Keratinocyte (primary cell): ENCODE results near the gene PUS1. TPM values are rescaled to one million over a fixed set of nuclear protein-coding genes. Genes with fewer than 3 reads are reported as not detected.
A peak's percentile ranks its signal among the peaks of the same experiment; 100 is the strongest.
"Not testable (repeated sequence)": the region's sequence is repeated elsewhere in the genome, so short reads cannot be mapped to it uniquely, and the experiment has no call there.

Experiments used
- DNase-seq: peaks from one replicate; pipeline ENCODE4 v3.0.0-alpha.2; 2011; ENCODE audit warnings: low read depth, missing footprints, low spot score
- FAIRE-seq: peaks from 2 replicates; lab custom pipeline; 2011; peaks lifted over from hg19 to GRCh38; lab: Jason Lieb, UNC
- H2AFZ ChIP-seq: 2 replicates; pipeline ENCODE4 v1.6.0; 2012; ENCODE audit warnings: low read length, control low read depth, inconsistent platforms; ENCODE audit not compliant: control insufficient read depth
- H3K27ac ChIP-seq: 2 replicates; pipeline ENCODE4 v1.5.1; 2011; ENCODE audit warnings: low read length; ENCODE audit not compliant: control insufficient read depth, insufficient read depth
- H3K27me3 ChIP-seq: 3 replicates; pipeline ENCODE4 v1.6.0; 2011; ENCODE audit warnings: low read length; ENCODE audit not compliant: control insufficient read depth, insufficient read depth; ENCODE audit errors: extremely low read depth
- H3K36me3 ChIP-seq, 2 experiments: 2 replicates in 1 of 2; 3 replicates in 1 of 2; pipeline ENCODE4 v1.5.1; 2011; ENCODE audit warnings: low read length in 2 of 2, mild to moderate bottlenecking in 1 of 2; ENCODE audit not compliant: control insufficient read depth in 2 of 2, insufficient read depth in 2 of 2; ENCODE audit errors: extremely low read depth in 1 of 2
- H3K4me1 ChIP-seq: 3 replicates; pipeline ENCODE4 v1.5.1; 2011; ENCODE audit warnings: low read length; ENCODE audit not compliant: control insufficient read depth, insufficient read depth; ENCODE audit errors: extremely low read depth
- H3K4me2 ChIP-seq: 3 replicates; pipeline ENCODE4 v1.6.0; 2011; ENCODE audit warnings: low read depth, low read length; ENCODE audit not compliant: control insufficient read depth, insufficient read depth; ENCODE audit errors: extremely low read depth
- H3K4me3 ChIP-seq, 3 experiments: fragments of 200-600 bp in 1 of 3; sonication (generic) in 1 of 3; 2 replicates in 2 of 3; 3 replicates in 1 of 3; pipeline ENCODE4 v1.5.1; 2011 to 2016; ENCODE audit warnings: low read length in 3 of 3, mild to moderate bottlenecking in 3 of 3, control low read depth in 2 of 3, inconsistent platforms in 1 of 3, low read depth in 1 of 3, mixed read lengths in 1 of 3, mixed run types in 1 of 3, moderate library complexity in 1 of 3; ENCODE audit not compliant: control insufficient read depth in 2 of 3, insufficient read depth in 2 of 3; ENCODE audit errors: extremely low read depth in 1 of 3
- H3K79me2 ChIP-seq: 2 replicates; pipeline ENCODE4 v1.6.0; 2012; ENCODE audit warnings: low read length; ENCODE audit not compliant: control insufficient read depth, insufficient read depth
- H3K9ac ChIP-seq: 3 replicates; pipeline ENCODE4 v1.6.0; 2011; ENCODE audit warnings: low read length; ENCODE audit not compliant: control insufficient read depth, insufficient read depth; ENCODE audit errors: extremely low read depth
- H3K9me1 ChIP-seq: 3 replicates; pipeline ENCODE4 v1.6.0; 2011; ENCODE audit warnings: low read length; ENCODE audit not compliant: control insufficient read depth, insufficient read depth; ENCODE audit errors: extremely low read depth
- H3K9me3 ChIP-seq: 2 replicates; pipeline ENCODE4 v1.5.1; 2012; ENCODE audit warnings: low read depth, low read length; ENCODE audit not compliant: control insufficient read depth
- H4K20me1 ChIP-seq: 3 replicates; pipeline ENCODE4 v1.6.0; 2011; ENCODE audit warnings: low read length; ENCODE audit not compliant: control insufficient read depth, insufficient read depth; ENCODE audit errors: extremely low read depth
- EZH2 ChIP-seq: IDR thresholded peaks from one replicate; pipeline ENCODE4 v1.6.1; 2012; ENCODE audit warnings: inconsistent platforms, mild to moderate bottlenecking, low read length, moderate library complexity
- dilution Hi-C: fragments of 300-500 bp; cut with MboI; formaldehyde crosslinking; loops from one replicate; pipeline ENCODE4 v1.7.0; 2020; ENCODE audit warnings: low sequenced_read_pairs; ENCODE audit not compliant: extremely low pct_ligation_motif_present
- polyA plus RNA-seq, 5 experiments: library from polyadenylated mRNA; depleted of rRNA in 3 of 5; stranded (reverse) in 3 of 5; stranded (forward) in 1 of 5; unstranded in 1 of 5; fragments of >200 nt; gene quantifications; 1 replicate in 1 of 5; 2 replicates in 3 of 5; 3 replicates in 1 of 5; pipeline versions ENCODE4 v1.2.1 to v1.2.3, GENCODE V29; 2011 to 2012; ENCODE audit warnings: missing spikeins in 2 of 5, low read depth in 1 of 5, low replicate concordance in 1 of 5
- TF ChIP-seq, protein P1 (sequence below), 3 experiments: IDR thresholded peaks in 1 of 3; conservative IDR thresholded peaks in 1 of 3; optimal IDR thresholded peaks in 1 of 3; 2 replicates in 2 of 3; 3 replicates in 1 of 3; pipeline versions ENCODE3 to v1.5.1; 2011; ENCODE audit warnings: low read length in 3 of 3, mild to moderate bottlenecking in 3 of 3, moderate library complexity in 2 of 3, control low read depth in 1 of 3, inconsistent platforms in 1 of 3; ENCODE audit not compliant: insufficient read depth in 2 of 3; ENCODE audit errors: extremely low read depth in 1 of 3

PUS1 gene
- polyA plus RNA-seq, 1 donor (not counting 4 experiments of a cell fraction or from before 2014, with no cell fraction given): 25.8 TPM

DNA sequence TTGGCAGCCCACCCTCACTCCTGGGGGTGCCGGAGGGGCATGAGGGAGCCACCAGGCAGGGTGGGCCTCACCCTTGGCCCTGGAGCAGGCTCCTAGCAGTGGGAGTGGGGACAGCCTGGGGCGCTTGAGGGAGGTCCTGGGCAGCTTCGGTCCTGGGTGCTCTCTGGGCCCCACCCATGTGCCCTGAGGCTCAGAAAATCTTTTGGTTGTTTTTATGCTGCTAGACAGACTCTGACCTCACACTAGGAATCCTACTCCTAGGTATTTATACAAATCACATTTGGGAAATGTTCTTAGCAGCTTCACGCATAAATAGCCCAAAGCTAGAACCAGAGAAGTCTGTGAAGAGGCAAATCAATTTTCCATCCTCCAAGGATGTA, 45.6 kb upstream of the PUS1 start:
- no peak overlapping the region for H3K9ac ChIP-seq
- no peaks in the 10 kb centered on the region for H3K36me3 ChIP-seq
- no peak overlapping the region for H3K4me3 ChIP-seq
- no peaks in the 10 kb centered on the region for H3K27me3 ChIP-seq
- peaks cover 10% of the 10 kb centered on the region for H3K4me1 ChIP-seq
- peak overlapping the region; percentile 49 for H2AFZ ChIP-seq
- FAIRE-seq (peak; percentile 51), DNase-seq (no peak)
- H3K27ac ChIP-seq: no peak overlapping the region
- H3K4me2 ChIP-seq: peak overlapping the region; percentile 45
- H3K9me1 ChIP-seq: no peaks in the 10 kb centered on the region
- dilution Hi-C loops: no loop called here
- H3K9me3 ChIP-seq: no peaks in the 10 kb centered on the region
- H3K79me2 ChIP-seq: no peaks in the 10 kb centered on the region
- H4K20me1 ChIP-seq: no peaks in the 10 kb centered on the region
- no peak for TF ChIP-seq EZH2
- TF ChIP-seq, protein P1, sequence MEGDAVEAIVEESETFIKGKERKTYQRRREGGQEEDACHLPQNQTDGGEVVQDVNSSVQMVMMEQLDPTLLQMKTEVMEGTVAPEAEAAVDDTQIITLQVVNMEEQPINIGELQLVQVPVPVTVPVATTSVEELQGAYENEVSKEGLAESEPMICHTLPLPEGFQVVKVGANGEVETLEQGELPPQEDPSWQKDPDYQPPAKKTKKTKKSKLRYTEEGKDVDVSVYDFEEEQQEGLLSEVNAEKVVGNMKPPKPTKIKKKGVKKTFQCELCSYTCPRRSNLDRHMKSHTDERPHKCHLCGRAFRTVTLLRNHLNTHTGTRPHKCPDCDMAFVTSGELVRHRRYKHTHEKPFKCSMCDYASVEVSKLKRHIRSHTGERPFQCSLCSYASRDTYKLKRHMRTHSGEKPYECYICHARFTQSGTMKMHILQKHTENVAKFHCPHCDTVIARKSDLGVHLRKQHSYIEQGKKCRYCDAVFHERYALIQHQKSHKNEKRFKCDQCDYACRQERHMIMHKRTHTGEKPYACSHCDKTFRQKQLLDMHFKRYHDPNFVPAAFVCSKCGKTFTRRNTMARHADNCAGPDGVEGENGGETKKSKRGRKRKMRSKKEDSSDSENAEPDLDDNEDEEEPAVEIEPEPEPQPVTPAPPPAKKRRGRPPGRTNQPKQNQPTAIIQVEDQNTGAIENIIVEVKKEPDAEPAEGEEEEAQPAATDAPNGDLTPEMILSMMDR (optimal IDR thresholded peaks at IDR 0.05 in 1 of 3, IDR thresholded peaks at IDR 0.05 in 1 of 3, conservative IDR thresholded peaks at IDR 0.05 in 1 of 3; ENCODE audit: extremely low read depth in 1 of 3, insufficient read depth in 2 of 3, low read length in 3 of 3): no peak

- H3K79me2 ChIP-seq, H2AFZ ChIP-seq, H3K9me3 ChIP-seq, H3K4me1 ChIP-seq, FAIRE-seq, DNase-seq, H4K20me1 ChIP-seq, H3K9ac ChIP-seq, dilution Hi-C loops, H3K27me3 ChIP-seq, H3K36me3 ChIP-seq, H3K4me3 ChIP-seq, H3K4me2 ChIP-seq, H3K27ac ChIP-seq, H3K9me1 ChIP-seq: not testable (repeated sequence)
These were observed 44.0 kb upstream of the PUS1 start for GRCh38 chr12:131885076-131885475.

DNA sequence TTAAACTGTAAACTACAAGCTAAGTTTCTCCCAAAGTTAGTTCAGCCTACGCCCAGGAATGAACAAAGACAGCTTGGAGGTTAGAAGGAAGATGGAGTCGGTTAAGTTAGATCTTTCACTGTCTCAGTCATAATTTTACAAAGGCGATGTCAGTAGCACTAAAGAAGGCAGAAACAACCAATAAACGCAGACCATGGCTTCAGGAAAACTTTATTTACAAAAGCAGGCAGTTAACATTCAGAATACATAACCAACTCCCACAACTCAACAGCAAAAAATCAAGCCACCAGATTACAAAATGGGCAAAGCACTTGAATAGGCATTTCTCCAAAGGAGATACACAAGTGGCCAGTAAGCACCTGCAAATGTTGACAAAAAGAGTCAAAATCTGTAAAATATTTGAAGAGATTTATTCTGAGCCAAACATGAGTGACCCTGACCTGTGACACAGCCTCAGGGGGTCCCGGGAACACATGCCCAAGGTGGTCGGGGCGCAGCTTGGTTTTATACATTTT, 43.5 kb upstream of the PUS1 start:
- Histone ChIP-seq H2AFZ (no peak overlapping the region), H3K27me3 (no peaks in the 10 kb centered on the region), H3K4me2 (no peak overlapping the region), H4K20me1 (no peaks in the 10 kb centered on the region), H3K4me1 (peaks cover 10% of the 10 kb centered on the region), H3K9me3 (no peaks in the 10 kb centered on the region), H3K79me2 (no peaks in the 10 kb centered on the region), H3K27ac (no peak overlapping the region), H3K36me3 (no peaks in the 10 kb centered on the region), H3K9me1 (no peaks in the 10 kb centered on the region), H3K9ac (no peak overlapping the region), H3K4me3 (no peak overlapping the region)
- DNase-seq (no peak), FAIRE-seq (no peak)
- dilution Hi-C loops: no loop called here
- no peak for TF ChIP-seq EZH2
- TF ChIP-seq, protein P1 (optimal IDR thresholded peaks at IDR 0.05 in 1 of 3, IDR thresholded peaks at IDR 0.05 in 1 of 3, conservative IDR thresholded peaks at IDR 0.05 in 1 of 3; ENCODE audit: extremely low read depth in 1 of 3, insufficient read depth in 2 of 3, low read length in 3 of 3): no peak

DNA sequence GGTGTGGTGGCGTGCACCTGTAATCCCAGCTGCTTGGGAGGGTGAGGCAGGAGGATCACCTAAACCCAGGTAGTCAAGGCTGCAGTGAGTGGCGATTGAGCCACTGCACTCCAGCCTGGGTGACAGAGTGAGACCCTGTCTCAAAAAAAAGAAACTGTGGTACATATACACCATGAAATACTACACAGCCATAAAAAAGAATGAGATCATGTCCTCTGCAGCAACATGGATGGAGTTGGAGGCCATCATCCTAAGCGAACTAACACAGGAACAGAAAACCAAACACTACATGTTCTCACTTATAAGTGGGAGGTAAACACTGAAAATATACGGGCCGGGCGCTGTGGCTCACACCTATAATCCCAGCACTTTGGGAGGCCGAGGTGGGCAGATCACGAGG, 37.4 kb upstream of the PUS1 start:
- H3K36me3 ChIP-seq, H4K20me1 ChIP-seq, FAIRE-seq, H3K9ac ChIP-seq, H3K27ac ChIP-seq, dilution Hi-C loops, H3K9me1 ChIP-seq, H3K4me1 ChIP-seq, DNase-seq, H3K27me3 ChIP-seq, H3K79me2 ChIP-seq, H2AFZ ChIP-seq, H3K9me3 ChIP-seq, H3K4me3 ChIP-seq, H3K4me2 ChIP-seq: not testable (repeated sequence)
